ENCODE data around the gene ANKS1B.

ANKS1B gene

GRCh38 chr12:99983456-99984258, 1.1 kb downstream of the ANKS1B start:
- H3K4me1 ChIP-seq (ENCODE audit: control insufficient read depth, insufficient read depth, low read length), result peaks cover 5% of the 10 kb centered on the region
- no peaks in the 10 kb centered on the region for H3K36me3 ChIP-seq (ENCODE audit: control insufficient read depth, insufficient read depth, low read length)
- peak overlapping the region; percentile 79 for H3K4me3 ChIP-seq (ENCODE audit: low read length)
- peak overlapping the region; percentile 44 for H3K27ac ChIP-seq (ENCODE audit: low read depth, low read length)
- no peaks in the 10 kb centered on the region for H3K27me3 ChIP-seq (ENCODE audit: control insufficient read depth, insufficient read depth, low read length)
- H3K9ac ChIP-seq (ENCODE audit: low read length), result no peak overlapping the region

GRCh38 chr12:99981639-99982190, 3.0 kb downstream of the ANKS1B start:
- no peak overlapping the region for H3K4me3 ChIP-seq (ENCODE audit: low read length)
- no peaks in the 10 kb centered on the region for H3K27me3 ChIP-seq (ENCODE audit: control insufficient read depth, insufficient read depth, low read length)
- no peaks in the 10 kb centered on the region for H3K36me3 ChIP-seq (ENCODE audit: control insufficient read depth, insufficient read depth, low read length)
- no peak overlapping the region for H3K27ac ChIP-seq (ENCODE audit: low read depth, low read length)
- H3K9ac ChIP-seq (ENCODE audit: low read length), result no peak overlapping the region
- H3K4me1 ChIP-seq (ENCODE audit: control insufficient read depth, insufficient read depth, low read length), result peaks cover 5% of the 10 kb centered on the region

- no peaks in the 10 kb centered on the region for H3K36me3 ChIP-seq (ENCODE audit: control insufficient read depth, insufficient read depth, low read length)
- H3K4me1 ChIP-seq (ENCODE audit: control insufficient read depth, insufficient read depth, low read length), result peaks cover 5% of the 10 kb centered on the region
- H3K27ac ChIP-seq (ENCODE audit: low read depth, low read length), result no peak overlapping the region
- H3K9ac ChIP-seq (ENCODE audit: low read length), result no peak overlapping the region
- no peak overlapping the region for H3K4me3 ChIP-seq (ENCODE audit: low read length)
- H3K27me3 ChIP-seq (ENCODE audit: control insufficient read depth, insufficient read depth, low read length), result no peaks in the 10 kb centered on the region
Measured at GRCh38 chr12:99979471-99979870, 5.3 kb downstream of the ANKS1B start.

GRCh38 chr12:99978152-99978551, 6.6 kb downstream of the ANKS1B start:
- H3K27ac ChIP-seq (ENCODE audit: low read depth, low read length), result no peak overlapping the region
- no peak overlapping the region for H3K4me3 ChIP-seq (ENCODE audit: low read length)
- H3K36me3 ChIP-seq (ENCODE audit: control insufficient read depth, insufficient read depth, low read length), result no peaks in the 10 kb centered on the region
- H3K4me1 ChIP-seq (ENCODE audit: control insufficient read depth, insufficient read depth, low read length), result peaks cover 4% of the 10 kb centered on the region
- H3K9ac ChIP-seq (ENCODE audit: low read length), result no peak overlapping the region
- no peaks in the 10 kb centered on the region for H3K27me3 ChIP-seq (ENCODE audit: control insufficient read depth, insufficient read depth, low read length)

- H3K4me1 ChIP-seq (ENCODE audit: control insufficient read depth, insufficient read depth, low read length), result no peaks in the 10 kb centered on the region
- no peaks in the 10 kb centered on the region for H3K27me3 ChIP-seq (ENCODE audit: control insufficient read depth, insufficient read depth, low read length)
- H3K27ac ChIP-seq (ENCODE audit: low read depth, low read length), result no peak overlapping the region
- no peak overlapping the region for H3K4me3 ChIP-seq (ENCODE audit: low read length)
- H3K36me3 ChIP-seq (ENCODE audit: control insufficient read depth, insufficient read depth, low read length), result no peaks in the 10 kb centered on the region
- no peak overlapping the region for H3K9ac ChIP-seq (ENCODE audit: low read length)
Measured at GRCh38 chr12:99977550-99977949, 7.2 kb downstream of the ANKS1B start.

- Histone ChIP-seq H3K27me3 (ENCODE audit: control insufficient read depth, insufficient read depth, low read length) (no peaks in the 10 kb centered on the region), H3K36me3 (ENCODE audit: control insufficient read depth, insufficient read depth, low read length) (no peaks in the 10 kb centered on the region), H3K27ac (ENCODE audit: low read depth, low read length) (no peak overlapping the region), H3K9ac (ENCODE audit: low read length) (no peak overlapping the region), H3K4me1 (ENCODE audit: control insufficient read depth, insufficient read depth, low read length) (no peaks in the 10 kb centered on the region), H3K4me3 (ENCODE audit: low read length) (no peak overlapping the region)
Measured at GRCh38 chr12:99976762-99977161, 8.0 kb downstream of the ANKS1B start.

- no peaks in the 10 kb centered on the region for H3K4me1 ChIP-seq (ENCODE audit: control insufficient read depth, insufficient read depth, low read length)
- no peak overlapping the region for H3K27ac ChIP-seq (ENCODE audit: low read depth, low read length)
- H3K36me3 ChIP-seq (ENCODE audit: control insufficient read depth, insufficient read depth, low read length), result no peaks in the 10 kb centered on the region
Measured at GRCh38 chr12:99975321-99975720, 9.4 kb downstream of the ANKS1B start.

GRCh38 chr12:99974146-99974545, 10.6 kb downstream of the ANKS1B start:
- no peak overlapping the region for H3K27ac ChIP-seq (ENCODE audit: low read depth, low read length)
- H3K4me1 ChIP-seq (ENCODE audit: control insufficient read depth, insufficient read depth, low read length), result no peaks in the 10 kb centered on the region
- H3K4me3 ChIP-seq (ENCODE audit: low read length), result no peak overlapping the region
- no peaks in the 10 kb centered on the region for H3K36me3 ChIP-seq (ENCODE audit: control insufficient read depth, insufficient read depth, low read length)
- no peak overlapping the region for H3K9ac ChIP-seq (ENCODE audit: low read length)
- H3K27me3 ChIP-seq (ENCODE audit: control insufficient read depth, insufficient read depth, low read length), result no peaks in the 10 kb centered on the region

More at GRCh38 chr12:99975321-99975720, 9.4 kb downstream of the ANKS1B start:
- Histone ChIP-seq H3K9ac (ENCODE audit: low read length) (no peak overlapping the region), H3K4me3 (ENCODE audit: low read length) (no peak overlapping the region), H3K27me3 (ENCODE audit: control insufficient read depth, insufficient read depth, low read length) (no peaks in the 10 kb centered on the region)

GRCh38 chr12:99966429-99966828, 18.3 kb downstream of the ANKS1B start:
- H3K9ac ChIP-seq (ENCODE audit: low read length), result no peak overlapping the region
- H3K27me3 ChIP-seq (ENCODE audit: control insufficient read depth, insufficient read depth, low read length), result no peaks in the 10 kb centered on the region
- no peak overlapping the region for H3K4me3 ChIP-seq (ENCODE audit: low read length)
- no peaks in the 10 kb centered on the region for H3K36me3 ChIP-seq (ENCODE audit: control insufficient read depth, insufficient read depth, low read length)
- no peaks in the 10 kb centered on the region for H3K4me1 ChIP-seq (ENCODE audit: control insufficient read depth, insufficient read depth, low read length)
- no peak overlapping the region for H3K27ac ChIP-seq (ENCODE audit: low read depth, low read length)

GRCh38 chr12:99960311-99960710, 24.4 kb downstream of the ANKS1B start:
- Histone ChIP-seq H3K4me1 (ENCODE audit: control insufficient read depth, insufficient read depth, low read length) (peaks cover 5% of the 10 kb centered on the region), H3K27ac (ENCODE audit: low read depth, low read length) (no peak overlapping the region), H3K36me3 (ENCODE audit: control insufficient read depth, insufficient read depth, low read length) (no peaks in the 10 kb centered on the region), H3K9ac (ENCODE audit: low read length) (no peak overlapping the region), H3K4me3 (ENCODE audit: low read length) (no peak overlapping the region), H3K27me3 (ENCODE audit: control insufficient read depth, insufficient read depth, low read length) (no peaks in the 10 kb centered on the region)

- H3K4me1 ChIP-seq (ENCODE audit: control insufficient read depth, insufficient read depth, low read length), result peaks cover 5% of the 10 kb centered on the region
- H3K36me3 ChIP-seq (ENCODE audit: control insufficient read depth, insufficient read depth, low read length), result no peaks in the 10 kb centered on the region
- H3K9ac ChIP-seq (ENCODE audit: low read length), result no peak overlapping the region
- no peaks in the 10 kb centered on the region for H3K27me3 ChIP-seq (ENCODE audit: control insufficient read depth, insufficient read depth, low read length)
- H3K27ac ChIP-seq (ENCODE audit: low read depth, low read length), result no peak overlapping the region
- no peak overlapping the region for H3K4me3 ChIP-seq (ENCODE audit: low read length)
Measured at GRCh38 chr12:99959549-99960170, 25.1 kb downstream of the ANKS1B start.

GRCh38 chr12:99957866-99958466, 26.8 kb downstream of the ANKS1B start:
- Histone ChIP-seq H3K36me3 (ENCODE audit: control insufficient read depth, insufficient read depth, low read length) (no peaks in the 10 kb centered on the region), H3K27ac (ENCODE audit: low read depth, low read length) (no peak overlapping the region), H3K4me3 (ENCODE audit: low read length) (no peak overlapping the region), H3K9ac (ENCODE audit: low read length) (no peak overlapping the region), H3K4me1 (ENCODE audit: control insufficient read depth, insufficient read depth, low read length) (peaks cover 5% of the 10 kb centered on the region), H3K27me3 (ENCODE audit: control insufficient read depth, insufficient read depth, low read length) (no peaks in the 10 kb centered on the region)

All from rectal smooth muscle tissue (tissue), 1 donor.